NCI-H510A treated with DMSO at 0.1 percent for 48 hours (cell line): Measurements from ENCODE around the gene TRIM38.

Experiments used
- DNase-seq: peaks from one replicate; lab custom pipeline; 2025; lab: John Stamatoyannopoulos, UW

The TRIM38 gene

DNA sequence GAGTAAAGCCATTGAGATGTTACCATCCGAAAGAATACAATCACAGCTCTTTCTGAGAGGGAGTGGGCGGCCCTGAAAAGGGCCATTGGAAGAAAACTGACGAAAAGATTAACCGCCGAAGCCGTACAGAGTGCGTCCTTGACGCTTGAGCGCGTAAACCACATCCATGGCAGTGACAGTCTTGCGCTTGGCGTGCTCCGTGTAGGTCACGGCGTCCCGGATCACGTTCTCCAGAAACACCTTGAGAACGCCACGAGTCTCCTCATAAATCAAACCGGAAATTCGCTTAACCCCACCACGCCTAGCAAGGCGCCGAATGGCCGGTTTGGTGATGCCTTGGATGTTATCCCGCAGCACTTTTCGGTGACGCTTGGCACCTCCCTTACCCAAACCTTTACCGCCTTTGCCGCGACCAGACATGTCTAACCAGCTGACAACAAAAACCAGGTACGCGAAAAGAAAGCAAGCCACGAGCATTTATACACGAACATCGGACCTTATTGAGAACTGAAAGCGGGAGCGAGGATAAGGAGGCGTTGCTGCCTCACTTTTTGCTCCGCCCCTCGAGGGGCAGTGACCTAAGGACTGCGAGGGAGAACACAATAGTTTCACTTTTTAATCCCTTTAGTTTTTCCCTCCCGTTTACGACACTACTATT lies 64.4 kb downstream of the TRIM38 start:
- peak; percentile 92 for DNase-seq

DNA sequence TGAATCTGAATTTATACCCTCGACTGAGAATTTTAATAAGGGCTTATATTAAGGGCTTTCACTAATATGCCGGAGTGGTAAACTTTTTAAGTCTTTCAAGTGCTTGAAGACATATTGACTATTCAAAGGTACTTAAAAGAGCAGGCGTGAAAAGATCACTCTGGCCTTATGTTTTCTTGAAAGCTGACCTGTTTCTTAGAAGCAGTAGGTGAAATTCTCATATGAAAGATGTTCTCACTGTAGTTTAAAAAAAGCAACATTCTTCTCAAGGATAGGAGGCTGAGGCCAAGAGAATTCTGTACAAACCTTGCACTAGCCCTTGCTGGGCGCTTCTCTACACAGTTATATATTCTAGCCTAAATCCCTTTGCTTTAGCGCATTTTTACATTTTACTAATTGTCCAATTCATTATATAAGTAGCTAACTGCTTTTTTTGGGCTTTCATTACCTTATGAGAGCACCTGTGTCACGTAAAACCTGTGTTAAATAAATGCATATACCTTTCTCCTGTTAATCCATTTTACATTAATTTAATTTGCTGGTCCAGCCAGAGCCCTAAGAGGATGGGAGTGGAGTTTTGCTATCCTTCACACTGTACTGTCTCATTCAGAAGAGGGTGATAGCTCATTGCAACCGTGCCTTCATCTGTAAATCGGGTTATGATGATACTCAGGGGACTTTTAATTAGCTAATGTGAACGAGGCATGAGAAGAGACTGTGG lies 65.0 kb downstream of the TRIM38 start:
- no peak for DNase-seq

DNA sequence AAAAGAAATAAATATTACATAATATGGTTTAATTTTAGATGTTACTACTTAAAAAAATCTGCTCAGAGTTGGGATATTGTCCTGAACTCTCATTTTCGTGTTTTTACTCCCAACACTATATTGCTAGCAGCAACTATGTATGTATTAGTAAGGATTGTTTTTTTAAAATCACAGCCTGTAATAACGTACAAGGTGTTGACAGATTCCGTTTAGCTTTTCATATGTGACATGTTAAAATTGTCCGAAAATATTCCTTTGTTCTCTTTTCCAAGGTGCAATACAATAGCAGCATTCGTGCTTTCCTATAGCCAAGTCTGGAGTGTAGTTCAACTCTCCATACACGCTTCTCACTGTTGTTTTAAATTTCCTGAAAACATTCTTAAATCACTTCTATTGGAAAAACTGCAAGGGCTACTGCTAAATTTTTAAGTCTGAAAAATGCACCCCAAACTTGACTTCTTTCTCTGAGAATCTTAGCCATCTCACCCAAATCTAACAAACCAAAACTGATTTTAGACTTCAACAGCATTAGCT lies 65.7 kb downstream of the TRIM38 start:
- no peak for DNase-seq

DNA sequence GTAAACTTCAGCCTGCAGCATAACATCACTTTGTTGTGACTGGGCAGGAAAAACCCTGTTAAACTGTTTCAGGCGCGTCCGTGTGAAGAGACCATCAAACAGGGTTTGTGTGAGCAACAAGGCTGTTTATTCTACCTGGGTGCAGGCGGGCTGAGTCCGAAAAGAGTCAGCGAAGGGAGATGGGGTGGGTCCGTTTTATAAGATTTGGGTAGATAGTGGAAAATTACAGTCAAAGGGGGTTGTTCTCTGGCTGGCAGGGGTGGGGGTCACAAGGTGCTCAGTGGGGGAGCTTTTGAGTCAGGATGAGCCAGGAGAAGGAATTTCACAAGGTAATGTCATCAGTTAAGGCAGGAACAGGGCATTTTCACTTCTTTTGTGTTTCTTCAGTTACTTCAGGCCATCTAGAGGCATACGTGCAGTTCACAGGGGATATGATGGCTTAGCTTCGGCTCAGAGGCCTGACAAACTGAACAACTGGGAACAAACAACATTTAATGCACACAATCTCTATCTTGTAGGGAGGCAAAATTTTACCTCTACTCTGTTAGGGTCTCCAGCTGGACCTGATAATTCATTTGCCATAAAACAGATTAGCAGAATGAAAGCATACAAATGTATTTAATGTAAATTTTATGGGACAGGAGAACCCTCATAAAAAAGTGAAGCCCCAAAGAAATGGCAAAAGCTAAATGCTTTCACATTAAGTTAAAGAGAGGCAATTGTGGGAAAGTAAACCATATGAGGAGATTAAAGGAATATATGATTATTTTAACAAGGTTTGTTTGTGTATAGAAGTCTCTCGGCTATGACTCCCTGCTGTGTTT lies 66.4 kb downstream of the TRIM38 start:
- no peak for DNase-seq

DNA sequence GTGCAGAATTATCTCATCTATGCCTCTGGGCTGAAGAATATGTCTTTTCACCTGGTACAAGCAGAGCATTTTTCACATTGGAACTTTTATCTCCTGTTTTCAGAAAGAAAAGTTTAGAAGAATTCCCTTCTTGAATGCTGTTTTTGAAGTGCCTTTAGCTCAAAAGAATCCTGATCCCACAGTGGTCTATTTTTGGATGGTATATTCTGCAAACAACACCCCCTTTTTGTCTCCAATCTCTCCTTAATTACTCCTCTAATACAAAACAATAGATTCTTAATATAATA lies 66.9 kb downstream of the TRIM38 start:
- no peak for DNase-seq

DNA sequence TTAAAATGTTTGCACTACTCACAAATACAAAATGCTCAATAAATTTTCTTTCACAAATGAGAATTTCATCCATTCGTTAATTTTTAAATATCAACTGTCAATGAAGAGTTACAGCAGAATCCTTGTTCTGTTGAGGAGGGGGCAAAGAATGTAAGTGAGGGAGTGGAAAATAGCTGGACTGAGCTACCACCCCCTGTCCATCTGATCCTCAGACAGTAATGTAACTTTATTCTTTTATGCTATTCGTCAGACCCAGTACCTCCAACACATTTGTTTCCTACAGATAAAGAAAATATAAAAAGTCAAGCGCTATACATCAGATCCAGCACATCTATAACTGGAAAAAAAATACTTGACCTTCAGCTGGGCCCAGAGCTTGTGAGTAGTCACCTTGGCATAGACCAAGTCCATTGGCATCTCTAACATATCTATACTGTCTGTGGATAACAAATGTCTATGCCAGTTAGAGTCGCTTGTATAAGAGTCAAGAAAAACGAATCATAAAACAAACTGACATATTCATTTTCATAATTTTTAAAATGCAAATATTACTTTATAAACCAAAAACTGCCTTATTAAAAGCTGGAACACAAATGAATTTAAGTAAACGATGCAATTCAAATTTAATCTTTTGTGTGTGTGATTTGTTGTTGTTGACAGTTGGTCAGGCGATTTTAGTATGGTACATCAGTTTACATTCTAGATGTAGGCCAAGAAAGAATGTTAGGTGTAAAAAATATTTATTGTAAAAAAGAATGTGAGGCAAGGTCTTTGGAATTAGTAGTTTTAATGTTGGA lies 67.5 kb downstream of the TRIM38 start:
- DNase-seq = no peak

DNA sequence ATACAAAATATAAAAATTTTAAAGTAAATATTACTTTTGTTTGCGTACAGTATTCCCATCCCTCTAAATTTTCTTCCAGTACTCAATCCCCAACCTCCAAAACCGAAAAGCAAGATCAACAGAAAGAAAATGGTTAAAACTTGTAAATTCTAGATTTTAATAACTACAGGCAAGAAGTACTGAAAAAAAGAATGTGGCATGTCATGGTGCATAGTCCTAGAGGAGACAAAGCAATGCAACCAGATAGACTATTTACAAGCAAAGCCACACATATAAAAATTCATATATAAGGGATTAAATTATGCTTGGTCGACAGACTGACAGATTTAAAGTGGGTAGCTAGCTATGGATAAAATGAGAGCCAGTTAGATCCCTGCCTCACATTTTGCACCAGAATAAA lies 68.1 kb downstream of the TRIM38 start:
- DNase-seq = no peak

DNA sequence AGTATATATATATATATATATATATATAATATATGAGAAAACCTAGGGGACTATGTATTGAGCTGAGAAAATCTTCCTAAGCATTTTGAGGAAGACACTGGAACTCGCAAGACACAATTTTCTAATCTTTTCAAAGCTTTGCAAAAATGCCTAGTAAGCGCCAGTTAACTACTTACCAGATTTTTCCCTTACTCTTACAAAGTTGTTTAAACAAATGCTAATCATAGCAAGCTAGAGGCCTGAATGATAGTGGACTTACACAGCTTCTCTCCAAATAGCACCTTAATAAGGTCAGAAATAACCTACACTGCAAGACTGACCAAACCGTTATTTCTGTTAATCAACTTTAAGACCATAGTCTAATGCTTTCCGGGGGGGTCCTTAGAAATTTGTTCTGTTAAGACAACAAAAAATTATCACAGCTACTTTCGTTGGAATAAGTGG lies 68.6 kb downstream of the TRIM38 start:
- DNase-seq = peak; percentile 42

DNA sequence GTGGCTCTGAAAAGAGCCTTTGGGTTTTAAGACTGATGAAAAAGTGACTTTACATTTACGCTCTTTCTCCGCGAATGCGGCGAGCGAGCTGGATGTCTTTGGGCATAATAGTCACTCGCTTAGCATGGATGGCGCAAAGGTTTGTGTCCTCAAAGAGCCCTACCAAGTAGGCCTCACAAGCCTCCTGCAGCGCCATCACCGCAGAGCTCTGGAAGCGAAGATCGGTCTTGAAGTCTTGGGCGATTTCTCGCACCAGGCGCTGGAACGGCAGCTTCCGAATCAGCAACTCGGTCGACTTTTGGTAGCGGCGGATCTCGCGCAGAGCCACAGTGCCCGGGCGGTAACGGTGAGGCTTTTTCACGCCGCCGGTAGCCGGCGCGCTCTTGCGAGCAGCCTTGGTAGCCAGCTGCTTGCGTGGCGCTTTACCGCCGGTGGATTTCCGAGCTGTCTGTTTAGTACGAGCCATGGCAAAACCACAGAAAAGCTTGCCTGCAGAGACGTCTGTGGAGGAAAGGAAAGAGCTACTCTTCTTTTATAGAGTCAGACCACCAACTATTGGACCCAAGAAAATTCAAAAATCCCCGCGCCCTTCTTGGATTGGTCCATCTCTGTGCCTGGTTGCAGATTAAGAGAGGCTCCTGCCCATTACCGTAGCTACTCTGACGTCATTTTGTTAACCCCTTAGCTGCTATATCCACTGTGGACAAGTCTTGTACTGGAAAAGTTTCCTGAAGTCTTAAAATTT lies 69.2 kb downstream of the TRIM38 start:
- peak; percentile 97 for DNase-seq

DNA sequence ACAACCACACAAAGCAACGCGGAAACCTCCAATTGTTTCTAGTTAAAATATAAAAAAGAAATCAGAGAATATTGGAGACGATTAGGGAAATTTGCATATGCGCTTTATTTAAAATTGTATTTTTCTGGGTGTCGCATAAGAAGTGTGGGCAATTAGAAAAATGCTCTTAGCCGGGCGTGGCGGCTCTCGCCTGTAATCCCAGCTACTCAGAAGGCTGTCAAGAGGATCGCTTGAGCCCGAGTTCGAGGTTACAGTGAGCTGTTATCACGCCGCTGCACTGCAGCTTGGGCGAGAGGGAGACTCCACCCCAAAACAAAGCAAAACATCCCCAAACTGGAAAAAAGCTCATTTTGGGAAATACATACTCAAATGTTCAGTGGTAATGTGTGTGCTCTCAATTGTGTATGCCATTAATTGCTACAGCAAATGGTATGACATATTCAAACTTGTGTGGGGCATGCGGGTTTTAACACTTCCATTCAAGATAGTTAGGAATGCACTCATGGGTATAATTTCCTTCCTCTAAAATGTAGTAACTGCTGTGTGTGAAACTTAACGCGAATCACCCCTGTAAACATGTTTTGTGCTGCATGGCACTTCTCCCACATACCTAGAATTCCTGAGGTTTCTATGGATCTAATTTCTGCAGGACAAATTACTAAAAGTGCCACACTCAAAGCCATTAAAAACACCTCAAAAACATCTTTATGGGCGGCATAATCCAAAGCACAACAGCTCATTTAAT lies 69.9 kb downstream of the TRIM38 start:
- no peak for DNase-seq

DNA sequence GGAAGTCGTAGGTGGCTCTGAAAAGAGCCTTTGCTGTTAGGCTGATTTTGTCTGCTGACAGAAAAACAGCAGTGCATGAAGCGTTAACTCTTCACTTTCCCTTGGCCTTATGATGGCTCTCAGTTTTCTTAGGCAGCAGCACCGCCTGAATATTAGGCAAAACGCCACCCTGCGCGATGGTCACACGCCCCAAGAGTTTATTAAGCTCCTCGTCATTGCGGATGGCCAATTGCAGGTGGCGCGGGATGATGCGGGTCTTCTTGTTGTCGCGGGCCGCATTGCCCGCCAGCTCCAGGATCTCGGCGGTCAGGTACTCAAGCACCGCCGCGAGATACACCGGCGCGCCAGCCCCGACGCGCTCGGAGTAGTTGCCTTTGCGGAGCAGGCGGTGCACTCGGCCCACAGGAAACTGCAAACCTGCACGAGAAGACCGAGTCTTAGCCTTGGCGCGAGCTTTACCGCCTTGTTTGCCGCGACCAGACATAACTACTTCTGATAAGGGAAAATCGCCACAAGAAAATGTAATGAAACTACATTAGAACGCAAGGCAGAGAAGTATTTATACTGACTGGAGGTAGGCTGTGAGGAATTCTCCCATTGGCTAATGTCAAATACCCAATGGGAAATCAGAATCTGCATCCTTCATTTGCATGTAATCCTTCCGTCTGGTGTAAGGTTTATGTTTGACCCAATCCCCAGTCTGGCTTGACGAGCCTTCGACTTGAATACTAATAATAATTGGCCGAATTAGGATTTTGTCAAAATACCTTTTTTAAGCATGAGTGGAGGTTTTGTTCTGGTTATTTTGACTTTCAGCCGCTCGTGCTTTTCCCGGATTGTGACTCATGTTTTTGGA lies 70.7 kb downstream of the TRIM38 start:
- peak; percentile 62 for DNase-seq

DNA sequence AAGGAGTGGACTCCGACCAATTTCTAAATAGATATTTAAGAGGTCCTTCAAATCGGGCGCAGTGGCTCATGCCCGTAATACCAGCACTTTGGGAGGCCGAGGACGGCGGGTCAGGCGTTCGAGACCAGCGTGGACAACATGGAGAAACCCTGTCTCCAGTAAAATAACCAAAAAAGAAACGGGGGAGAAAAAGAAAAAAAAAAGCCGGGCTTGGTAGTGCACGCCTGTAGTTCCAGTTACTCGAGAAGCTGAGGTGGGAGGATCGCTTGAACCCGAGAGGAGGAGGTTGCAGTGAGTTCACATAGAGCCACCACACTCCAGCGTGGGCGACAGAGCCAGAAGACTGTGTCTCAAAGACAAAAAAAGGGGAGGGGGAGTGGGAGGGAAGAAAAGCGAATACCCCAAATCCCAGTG lies 71.3 kb downstream of the TRIM38 start:
- no peak for DNase-seq

DNA sequence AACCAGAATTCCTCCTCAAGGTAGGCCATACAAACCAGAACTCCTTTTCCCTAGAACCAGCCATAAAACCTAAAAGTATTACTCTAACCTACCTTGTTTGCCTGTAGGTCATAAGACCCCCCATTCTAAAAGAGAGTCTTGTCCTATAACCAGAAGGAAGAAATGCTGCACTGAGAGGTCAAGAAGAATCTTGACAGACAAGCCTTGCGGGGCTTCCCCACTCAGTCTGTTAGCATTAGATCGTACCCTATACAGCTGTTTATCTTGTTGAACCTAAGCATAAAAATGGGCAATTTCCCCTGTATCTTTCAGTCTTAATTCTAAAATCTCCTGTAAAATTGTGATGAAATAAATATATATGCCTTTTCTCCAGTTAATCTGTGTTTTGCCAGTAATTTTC lies 72.3 kb downstream of the TRIM38 start:
- DNase-seq = no peak
